Ovary (tissue), 3 donors: ENCODE results near the gene CRHR1.

ENCODE experiments used
- EP300 ChIP-seq: sonication (generic); formaldehyde crosslinking; IDR thresholded peaks from one replicate; pipeline ENCODE4 v1.6.1; 2017; ENCODE audit warnings: antibody characterized with exemption
- POLR2A ChIP-seq: fragments of 450-650 bp; IDR thresholded peaks from one replicate; pipeline ENCODE4 v1.6.1; 2017; ENCODE audit warnings: antibody characterized with exemption, mild to moderate bottlenecking, moderate library complexity
- TF ChIP-seq, protein P1 (sequence below), 3 donors: fragments of 450-650 bp in 2 of 3; fragments of 200-600 bp in 1 of 3; IDR thresholded peaks; one replicate each; pipeline versions ENCODE4 v1.5.1 to v1.8.0; 2016 to 2022; ENCODE audit warnings: antibody characterized with exemption in 3 of 3, mild to moderate bottlenecking in 1 of 3
- donor health status: DM: no; HTN: no; CAD: no.

DNA sequence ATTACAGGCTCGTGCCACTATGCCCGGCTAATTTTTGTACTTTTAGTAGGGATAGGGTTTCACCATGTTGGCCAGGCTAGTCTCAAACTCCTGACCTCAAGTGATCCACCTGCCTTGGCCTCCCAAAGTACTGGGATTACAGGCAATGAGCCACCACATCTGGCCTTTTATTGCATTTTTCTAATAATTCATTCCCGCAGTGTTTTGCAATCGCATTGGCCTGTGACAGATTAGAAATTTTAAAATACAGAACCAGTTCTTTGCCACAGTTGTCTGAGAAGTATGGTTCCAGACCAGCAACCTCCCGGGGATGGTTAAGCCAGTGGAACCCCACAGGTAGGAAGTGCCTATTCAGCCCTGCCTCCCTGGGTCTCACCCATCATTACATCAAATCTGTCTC is 3.2 kb upstream of the CRHR1 start:
- no peak for TF ChIP-seq POLR2A
- TF ChIP-seq EP300: no peak
- TF ChIP-seq, protein P1, sequence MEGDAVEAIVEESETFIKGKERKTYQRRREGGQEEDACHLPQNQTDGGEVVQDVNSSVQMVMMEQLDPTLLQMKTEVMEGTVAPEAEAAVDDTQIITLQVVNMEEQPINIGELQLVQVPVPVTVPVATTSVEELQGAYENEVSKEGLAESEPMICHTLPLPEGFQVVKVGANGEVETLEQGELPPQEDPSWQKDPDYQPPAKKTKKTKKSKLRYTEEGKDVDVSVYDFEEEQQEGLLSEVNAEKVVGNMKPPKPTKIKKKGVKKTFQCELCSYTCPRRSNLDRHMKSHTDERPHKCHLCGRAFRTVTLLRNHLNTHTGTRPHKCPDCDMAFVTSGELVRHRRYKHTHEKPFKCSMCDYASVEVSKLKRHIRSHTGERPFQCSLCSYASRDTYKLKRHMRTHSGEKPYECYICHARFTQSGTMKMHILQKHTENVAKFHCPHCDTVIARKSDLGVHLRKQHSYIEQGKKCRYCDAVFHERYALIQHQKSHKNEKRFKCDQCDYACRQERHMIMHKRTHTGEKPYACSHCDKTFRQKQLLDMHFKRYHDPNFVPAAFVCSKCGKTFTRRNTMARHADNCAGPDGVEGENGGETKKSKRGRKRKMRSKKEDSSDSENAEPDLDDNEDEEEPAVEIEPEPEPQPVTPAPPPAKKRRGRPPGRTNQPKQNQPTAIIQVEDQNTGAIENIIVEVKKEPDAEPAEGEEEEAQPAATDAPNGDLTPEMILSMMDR (IDR thresholded peaks at IDR 0.05): no peak
